ENCODE data around the gene DAPP1.

Gene DAPP1

GRCh38 chr4:99853190-99853589 lies 36.6 kb downstream of the DAPP1 start:
- peaks cover 65 to 87% of the 10 kb centered on the region in 2 donors for H3K4me1 Mint-ChIP-seq
- H3K27me3 Mint-ChIP-seq = no peaks in the 10 kb centered on the region
- DNase-seq = no peak
- H3K27ac Mint-ChIP-seq = peak overlapping the region; percentile 95
- peaks cover 65 to 82% of the 10 kb centered on the region in 2 donors for H3K36me3 Mint-ChIP-seq
- no peak for ATAC-seq (replicated peaks)
- peaks cover 4 to 5% of the 10 kb centered on the region in 2 donors for H3K9me3 Mint-ChIP-seq
- H3K4me3 Mint-ChIP-seq = no peak overlapping the region

DNA sequence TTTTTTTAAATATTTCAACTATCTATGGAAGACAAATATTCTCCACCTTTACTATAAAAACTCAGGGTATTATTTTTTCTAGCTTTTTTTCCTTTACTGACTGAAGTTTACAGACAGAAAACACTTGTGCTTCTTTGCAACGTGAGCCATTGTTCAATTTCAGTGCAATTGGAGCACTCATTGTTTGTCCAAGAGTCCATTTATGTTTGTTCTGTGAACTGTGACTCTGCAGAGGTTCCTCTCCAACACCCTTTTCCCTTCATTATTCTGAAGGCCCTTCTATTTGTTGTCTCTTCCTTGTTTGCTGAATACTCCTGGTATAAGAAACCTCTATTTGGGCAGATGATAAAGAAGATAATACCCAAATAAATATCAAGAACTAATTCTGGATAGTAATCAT lies 37.4 kb downstream of the DAPP1 start:
- ATAC-seq (replicated peaks) (no peak), DNase-seq (no peak)
- Mint-ChIP-seq H3K36me3 (peaks cover 60 to 77% of the 10 kb centered on the region in 2 donors), H3K9me3 (peaks cover 4 to 5% of the 10 kb centered on the region in 2 donors), H3K4me3 (no peak overlapping the region), H3K27me3 (no peaks in the 10 kb centered on the region), H3K27ac (peak overlapping the region; percentile 32), H3K4me1 (peaks cover 62 to 80% of the 10 kb centered on the region in 2 donors)

DNA sequence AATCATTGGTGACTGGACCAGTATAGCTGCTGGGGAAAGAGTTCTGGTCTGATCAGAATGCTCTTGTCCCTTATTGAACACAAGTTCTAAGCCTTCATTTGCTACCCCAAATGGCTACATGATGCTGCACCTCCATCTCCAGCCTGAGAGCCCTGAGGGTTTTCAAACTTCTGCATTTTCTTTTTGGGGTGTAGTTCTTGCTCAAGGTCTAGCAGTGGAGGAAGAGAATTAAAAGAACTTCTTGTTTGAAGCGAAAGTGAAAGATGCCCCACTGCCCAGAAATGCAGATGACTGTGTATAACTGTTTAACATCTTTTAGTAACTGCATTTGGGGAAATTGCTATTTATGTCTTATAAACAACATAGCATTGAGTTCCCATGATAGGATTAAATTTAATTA lies 39.1 kb downstream of the DAPP1 start:
- peaks cover 56 to 74% of the 10 kb centered on the region in 2 donors for H3K36me3 Mint-ChIP-seq
- no peaks in the 10 kb centered on the region for H3K27me3 Mint-ChIP-seq
- H3K27ac Mint-ChIP-seq = peak overlapping the region; percentile 87
- peaks cover 4 to 5% of the 10 kb centered on the region in 2 donors for H3K9me3 Mint-ChIP-seq
- H3K4me1 Mint-ChIP-seq = peaks cover 61 to 80% of the 10 kb centered on the region in 2 donors
- DNase-seq (no peak), ATAC-seq (replicated peaks) (peak; percentile 45 to 60)
- peak overlapping the region; percentile 26 to 44 for H3K4me3 Mint-ChIP-seq

DNA sequence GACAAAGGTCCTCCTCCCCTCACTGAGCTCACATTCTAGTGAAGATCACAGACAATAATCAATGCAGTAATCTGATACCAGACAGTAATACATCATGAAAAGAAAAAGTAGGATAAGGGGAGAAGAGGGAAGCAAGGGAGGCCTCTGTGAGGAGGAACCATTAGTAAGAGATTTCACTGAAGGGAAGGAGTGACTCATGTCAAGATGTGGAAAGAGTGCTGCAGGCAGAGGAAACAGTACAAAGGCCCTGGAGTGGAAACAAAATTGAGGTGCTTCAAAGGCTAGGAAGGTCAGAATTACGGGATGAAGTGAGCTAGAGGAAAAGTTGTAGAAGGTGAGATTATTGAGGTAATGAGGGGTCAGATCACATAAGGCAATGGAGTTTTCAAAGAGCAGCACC lies 39.5 kb downstream of the DAPP1 start:
- peaks cover 4 to 5% of the 10 kb centered on the region in 2 donors for H3K9me3 Mint-ChIP-seq
- ATAC-seq (replicated peaks) (peak; percentile 41 to 44), DNase-seq (no peak)
- H3K4me3 Mint-ChIP-seq = peak overlapping the region; percentile 47 to 48
- peak overlapping the region; percentile 87 for H3K27ac Mint-ChIP-seq
- peaks cover 57 to 77% of the 10 kb centered on the region in 2 donors for H3K4me1 Mint-ChIP-seq
- peaks cover 56 to 70% of the 10 kb centered on the region in 2 donors for H3K36me3 Mint-ChIP-seq
- no peaks in the 10 kb centered on the region for H3K27me3 Mint-ChIP-seq

GRCh38 chr4:99857307-99857706 lies 40.7 kb downstream of the DAPP1 start:
- Mint-ChIP-seq H3K36me3 (peaks cover 50 to 68% of the 10 kb centered on the region in 2 donors), H3K27me3 (no peaks in the 10 kb centered on the region), H3K4me3 (no peak overlapping the region), H3K27ac (peak overlapping the region; percentile 87), H3K4me1 (peaks cover 50 to 71% of the 10 kb centered on the region in 2 donors), H3K9me3 (peaks cover 4 to 5% of the 10 kb centered on the region in 2 donors)
- DNase-seq (no peak), ATAC-seq (replicated peaks) (no peak)

DNA sequence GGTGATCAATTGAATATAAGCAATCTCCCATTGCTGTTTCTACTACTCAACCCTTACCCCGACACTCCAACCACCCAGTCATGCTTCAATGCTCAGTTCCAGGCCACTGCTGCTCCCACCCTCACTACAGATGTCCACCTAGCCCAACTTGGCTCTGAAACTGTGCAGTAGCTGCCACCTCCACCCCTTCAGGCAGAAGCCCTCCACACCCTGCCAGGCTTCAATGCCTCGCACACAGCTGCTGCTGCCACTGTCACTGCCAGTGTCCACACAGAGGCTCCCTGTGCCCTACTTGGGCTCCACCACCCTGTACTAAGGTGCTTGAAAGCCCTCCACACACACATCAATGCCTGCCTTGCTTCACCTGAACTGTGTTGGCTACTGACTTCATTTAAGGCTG lies 43.0 kb downstream of the DAPP1 start:
- H3K27ac Mint-ChIP-seq = peak overlapping the region; percentile 78
- peaks cover 2 to 3% of the 10 kb centered on the region in 2 donors for H3K9me3 Mint-ChIP-seq
- DNase-seq (no peak), ATAC-seq (replicated peaks) (peak; percentile 60 to 65)
- H3K4me3 Mint-ChIP-seq = peak overlapping the region; percentile 4 to 26
- no peaks in the 10 kb centered on the region for H3K27me3 Mint-ChIP-seq
- peaks cover 37 to 51% of the 10 kb centered on the region in 2 donors for H3K4me1 Mint-ChIP-seq
- H3K36me3 Mint-ChIP-seq = peaks cover 30 to 59% of the 10 kb centered on the region in 2 donors

DNA sequence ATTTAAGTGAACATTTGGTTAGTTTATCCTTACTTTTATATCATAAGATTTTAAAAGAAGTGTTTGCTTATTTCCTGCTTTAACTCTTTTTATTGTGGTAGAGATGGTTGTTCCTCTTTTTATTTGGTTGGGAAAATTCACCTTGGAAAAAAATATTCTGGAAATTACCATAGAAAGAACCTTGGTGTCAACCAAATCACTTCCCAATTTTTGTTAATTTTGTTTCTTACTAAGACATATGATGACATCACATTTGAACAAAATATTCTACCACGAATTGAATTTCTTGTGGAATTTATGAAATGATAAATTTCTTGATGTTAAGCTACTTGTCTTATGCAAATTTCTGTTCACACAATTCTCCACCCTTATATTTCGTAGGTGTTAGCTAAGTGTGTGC lies 43.9 kb downstream of the DAPP1 start:
- H3K4me1 Mint-ChIP-seq = peaks cover 28 to 42% of the 10 kb centered on the region in 2 donors
- H3K9me3 Mint-ChIP-seq = no peaks in the 10 kb centered on the region
- no peaks in the 10 kb centered on the region for H3K27me3 Mint-ChIP-seq
- no peak for ATAC-seq (replicated peaks)
- H3K27ac Mint-ChIP-seq = no peak overlapping the region
- peaks cover 26 to 59% of the 10 kb centered on the region in 2 donors for H3K36me3 Mint-ChIP-seq
- DNase-seq = no peak
- no peak overlapping the region for H3K4me3 Mint-ChIP-seq

GRCh38 chr4:99861120-99861905 lies 44.7 kb downstream of the DAPP1 start:
- H3K4me3 Mint-ChIP-seq = no peak overlapping the region
- peak overlapping the region; percentile 79 for H3K27ac Mint-ChIP-seq
- H3K36me3 Mint-ChIP-seq = peaks cover 25 to 58% of the 10 kb centered on the region in 2 donors
- no peaks in the 10 kb centered on the region for H3K27me3 Mint-ChIP-seq
- no peaks in the 10 kb centered on the region for H3K9me3 Mint-ChIP-seq
- H3K4me1 Mint-ChIP-seq = peaks cover 22 to 34% of the 10 kb centered on the region in 2 donors
- peak; percentile 45 for DNase-seq
- peak; percentile 85 for ATAC-seq (replicated peaks)

GRCh38 chr4:99863804-99864203 lies 47.2 kb downstream of the DAPP1 start:
- Mint-ChIP-seq H3K4me1 (peaks cover 8 to 22% of the 10 kb centered on the region in 2 donors), H3K36me3 (peaks cover 19 to 53% of the 10 kb centered on the region in 2 donors), H3K27ac (no peak overlapping the region), H3K9me3 (no peaks in the 10 kb centered on the region), H3K27me3 (no peaks in the 10 kb centered on the region), H3K4me3 (no peak overlapping the region)
- ATAC-seq (replicated peaks) = no peak
- no peak for DNase-seq

- ATAC-seq (replicated peaks) (peak; percentile 48 to 83), DNase-seq (no peak)
- H3K4me1 Mint-ChIP-seq = peaks cover 0 to 4% of the 10 kb centered on the region in 2 donors
Measured at GRCh38 chr4:99868126-99868596, 51.5 kb downstream of the DAPP1 start.

GRCh38 chr4:99872570-99872969 lies 55.9 kb downstream of the DAPP1 start:
- no peak for ATAC-seq (replicated peaks)

More at GRCh38 chr4:99868126-99868596, 51.5 kb downstream of the DAPP1 start:
- Mint-ChIP-seq H3K27me3 (no peaks in the 10 kb centered on the region), H3K4me3 (no peak overlapping the region), H3K36me3 (peaks cover 32 to 63% of the 10 kb centered on the region in 2 donors), H3K9me3 (no peaks in the 10 kb centered on the region), H3K27ac (peak overlapping the region; percentile 71)

DNA sequence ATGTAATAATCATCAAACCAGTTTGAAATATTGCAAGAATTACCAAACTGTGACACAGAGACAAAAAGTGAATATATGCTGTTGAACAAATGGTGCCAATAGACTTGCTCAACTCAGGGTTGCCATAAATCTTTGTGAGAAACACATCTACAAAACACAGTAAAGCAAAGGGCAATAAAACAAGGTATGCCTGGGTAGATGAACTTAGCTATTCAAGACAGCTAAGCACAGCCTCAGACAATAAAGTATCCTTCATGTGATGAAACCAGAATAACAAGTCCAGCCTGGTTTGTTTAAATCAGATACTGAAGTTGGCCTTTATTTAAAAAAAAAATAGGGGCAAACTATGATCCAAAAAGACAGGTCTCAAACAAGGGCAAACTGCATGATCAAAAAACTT lies 58.4 kb downstream of the DAPP1 start:
- H3K36me3 Mint-ChIP-seq = peaks cover 27 to 44% of the 10 kb centered on the region in 2 donors
- ATAC-seq (replicated peaks) (no peak), DNase-seq (no peak)
- H3K27ac Mint-ChIP-seq = peak overlapping the region; percentile 14
- H3K9me3 Mint-ChIP-seq = no peaks in the 10 kb centered on the region
- no peak overlapping the region for H3K4me3 Mint-ChIP-seq
- H3K4me1 Mint-ChIP-seq = peaks cover 5 to 6% of the 10 kb centered on the region in 2 donors
- H3K27me3 Mint-ChIP-seq = no peaks in the 10 kb centered on the region

More at GRCh38 chr4:99872570-99872969, 55.9 kb downstream of the DAPP1 start:
- Mint-ChIP-seq H3K27ac (peak overlapping the region; percentile 88), H3K4me1 (peaks cover 5 to 6% of the 10 kb centered on the region in 2 donors), H3K36me3 (peaks cover 26 to 48% of the 10 kb centered on the region in 2 donors), H3K9me3 (no peaks in the 10 kb centered on the region), H3K27me3 (no peaks in the 10 kb centered on the region), H3K4me3 (no peak overlapping the region)
- DNase-seq = no peak

- H3K4me1 Mint-ChIP-seq = peaks cover 5 to 6% of the 10 kb centered on the region in 2 donors
- H3K4me3 Mint-ChIP-seq = no peak overlapping the region
- no peak overlapping the region for H3K27ac Mint-ChIP-seq
- no peaks in the 10 kb centered on the region for H3K27me3 Mint-ChIP-seq
- peaks cover 22 to 36% of the 10 kb centered on the region in 2 donors for H3K36me3 Mint-ChIP-seq
- ATAC-seq (replicated peaks) = peak in 1 of 2 donors; percentile 24
- no peaks in the 10 kb centered on the region for H3K9me3 Mint-ChIP-seq
- DNase-seq = no peak
Measured at GRCh38 chr4:99876946-99877345, 60.3 kb downstream of the DAPP1 start.

DNA sequence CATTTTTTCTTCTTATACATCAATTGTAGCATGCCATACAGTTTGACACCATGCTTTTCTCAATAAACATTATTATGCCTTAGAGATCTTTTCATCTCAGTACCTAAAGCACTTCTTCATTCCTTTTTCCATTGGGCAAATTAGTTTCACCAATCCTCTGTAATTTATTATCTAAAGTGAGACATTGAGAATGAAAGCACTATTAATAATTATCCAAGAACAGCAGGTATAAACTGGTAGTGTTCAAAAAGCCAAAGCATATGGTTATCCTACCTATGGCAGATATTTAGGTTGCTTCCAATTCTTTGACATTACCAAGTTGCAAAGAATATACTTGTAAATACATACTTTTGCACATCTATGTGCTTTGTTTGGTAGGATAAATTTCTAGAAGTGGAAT lies 62.0 kb downstream of the DAPP1 start:
- Mint-ChIP-seq H3K4me3 (no peak overlapping the region), H3K36me3 (peaks cover 13 to 26% of the 10 kb centered on the region in 2 donors), H3K9me3 (no peaks in the 10 kb centered on the region), H3K27ac (no peak overlapping the region), H3K27me3 (no peaks in the 10 kb centered on the region), H3K4me1 (peaks cover 2 to 6% of the 10 kb centered on the region in 2 donors)
- ATAC-seq (replicated peaks) = no peak
- no peak for DNase-seq

DNA sequence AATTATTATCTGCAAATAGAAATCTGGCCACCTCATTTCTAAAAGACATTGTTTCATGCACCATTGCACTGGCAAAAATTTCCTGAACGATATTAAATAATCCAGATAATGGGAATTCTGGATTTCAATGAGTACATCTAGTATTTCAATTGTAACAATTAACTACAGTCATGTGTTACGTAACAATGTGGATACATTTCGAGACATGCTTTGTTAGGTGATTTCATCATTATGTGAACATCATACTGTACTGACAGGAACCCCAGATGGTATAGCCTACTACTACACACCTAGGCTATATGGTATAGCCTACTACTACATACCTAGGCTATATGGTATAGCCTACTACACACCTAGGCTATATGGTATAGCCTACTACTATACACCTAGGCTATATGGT lies 62.8 kb downstream of the DAPP1 start:
- Mint-ChIP-seq H3K4me1 (peaks cover 0 to 2% of the 10 kb centered on the region in 2 donors), H3K27me3 (no peaks in the 10 kb centered on the region), H3K27ac (no peak overlapping the region), H3K36me3 (peaks cover 13 to 21% of the 10 kb centered on the region in 2 donors), H3K4me3 (no peak overlapping the region), H3K9me3 (no peaks in the 10 kb centered on the region)
- no peak for DNase-seq
- no peak for ATAC-seq (replicated peaks)
